WTC11 (cell line): ENCODE measurements around the gene PCDH9. TPM values are rescaled to one million over a fixed set of nuclear protein-coding genes. Genes with fewer than 3 reads are reported as not detected.

Experiments
- ATAC-seq: fragments of 200-7000 bp; cut with Tn5 transposase; 2 replicates; pipeline ENCODE4 v1.10.0; 2021; ENCODE audit warnings: mild to moderate bottlenecking, moderate library complexity
- CTCF ChIA-PET: fragments of 300-600 bp; sonication (Branson Sonifier 250); formaldehyde crosslinking; loops from one replicate; lab custom pipeline; 2021; ENCODE audit warnings: antibody characterized with exemption; lab: Charles Lee
- POLR2A ChIA-PET: fragments of 350-600 bp; sonication (Branson Sonifier 250); formaldehyde crosslinking; loops from one replicate; lab custom pipeline; 2021; ENCODE audit warnings: antibody characterized with exemption; lab: Charles Lee
- DNase-seq: peaks from one replicate; pipeline ENCODE4 v3.0.0; 2021; ENCODE audit warnings: low spot score
- H3K27ac Mint-ChIP-seq: 2 replicates; pipeline ENCODE4 v1.8.0; 2021; ENCODE audit warnings: mixed read lengths
- H3K27me3 Mint-ChIP-seq: 2 replicates; pipeline ENCODE4 v1.8.0; 2021; ENCODE audit warnings: low read depth, mild to moderate bottlenecking, moderate library complexity, mixed read lengths
- H3K36me3 Mint-ChIP-seq: 2 replicates; pipeline ENCODE4 v1.8.0; 2021; ENCODE audit warnings: mixed read lengths
- H3K4me1 Mint-ChIP-seq: 2 replicates; pipeline ENCODE4 v1.8.0; 2022; ENCODE audit warnings: mixed read lengths
- H3K4me3 Mint-ChIP-seq: 2 replicates; pipeline ENCODE4 v1.8.0; 2021; ENCODE audit warnings: mild to moderate bottlenecking, moderate library complexity, mixed read lengths
- H3K9me3 Mint-ChIP-seq: 2 replicates; pipeline ENCODE4 v1.8.0; 2021; ENCODE audit warnings: mixed read lengths
- ATF1 ChIP-seq: sonication (generic); formaldehyde crosslinking; IDR thresholded peaks from 2 replicates; pipeline ENCODE4 v1.8.1; 2023; ENCODE audit warnings: mild to moderate bottlenecking, moderate library complexity, missing genetic modification reagents
- FOXJ3 ChIP-seq: sonication (generic); formaldehyde crosslinking; IDR thresholded peaks from 2 replicates; pipeline ENCODE4 v1.9.0; 2021; ENCODE audit warnings: missing genetic modification reagents, mild to moderate bottlenecking, borderline replicate concordance
- PRRX2 ChIP-seq: fragments of 250-450 bp; sonication (Bioruptor Pico); IDR thresholded peaks from 2 replicates; pipeline ENCODE4 v1.8.0; 2021; ENCODE audit warnings: mild to moderate bottlenecking
- SOX15 ChIP-seq: fragments of 250-450 bp; sonication (Bioruptor Pico); IDR thresholded peaks from 2 replicates; pipeline ENCODE4 v1.9.0; 2021; ENCODE audit warnings: mild to moderate bottlenecking
- TCF7 ChIP-seq: sonication (generic); formaldehyde crosslinking; IDR thresholded peaks from 2 replicates; pipeline ENCODE4 v1.8.0; 2022; ENCODE audit warnings: mild to moderate bottlenecking, low read depth, missing genetic modification reagents, moderate library complexity
- ZNF263 ChIP-seq: sonication (generic); formaldehyde crosslinking; IDR thresholded peaks from 2 replicates; pipeline ENCODE4 v1.8.1; 2022; ENCODE audit warnings: low read depth, mild to moderate bottlenecking, moderate library complexity, missing genetic modification reagents
- ZNF416 ChIP-seq: fragments of 250-450 bp; sonication (Bioruptor Pico); IDR thresholded peaks from 2 replicates; pipeline ENCODE4 v1.9.0; 2021; ENCODE audit warnings: mild to moderate bottlenecking, inconsistent platforms
- total RNA-seq: library from RNA; stranded (reverse); gene quantifications from 3 replicates; pipeline ENCODE4 v1.2.3, GENCODE V29; 2021
- TF ChIP-seq, protein P1 (sequence below): sonication (generic); formaldehyde crosslinking; IDR thresholded peaks from 2 replicates; pipeline ENCODE4 v1.8.1; 2022; ENCODE audit warnings: mild to moderate bottlenecking, moderate library complexity, missing genetic modification reagents
- TF ChIP-seq, protein P2 (sequence below): sonication (generic); formaldehyde crosslinking; IDR thresholded peaks from 2 replicates; pipeline ENCODE4 v1.8.1; 2022; ENCODE audit warnings: mild to moderate bottlenecking, missing genetic modification reagents, moderate library complexity, borderline replicate concordance
- TF ChIP-seq, protein P3 (sequence below): sonication (generic); formaldehyde crosslinking; conservative IDR thresholded peaks from 2 replicates; pipeline ENCODE4 v1.8.1; 2023; ENCODE audit warnings: mild to moderate bottlenecking, low read depth, missing genetic modification reagents, moderate library complexity
- TF ChIP-seq, protein P4 (sequence below): sonication (generic); formaldehyde crosslinking; IDR thresholded peaks from 2 replicates; pipeline ENCODE4 v1.8.0; 2023; ENCODE audit warnings: missing genetic modification reagents, mild to moderate bottlenecking, borderline replicate concordance
- TF ChIP-seq, protein P5 (sequence below): fragments of 250-450 bp; sonication (Bioruptor Pico); IDR thresholded peaks from 2 replicates; pipeline ENCODE4 v1.9.0; 2021; ENCODE audit warnings: moderate library complexity, mild to moderate bottlenecking, inconsistent platforms, borderline replicate concordance
- TF ChIP-seq, protein P6 (sequence below): fragments of 250-450 bp; sonication (Bioruptor Pico); IDR thresholded peaks from 2 replicates; pipeline ENCODE4 v2.1.2; 2022; ENCODE audit warnings: mild to moderate bottlenecking, moderate library complexity

Gene PCDH9
- total RNA-seq, 1 experiment from 2014 or later, result 0.48 TPM

DNA sequence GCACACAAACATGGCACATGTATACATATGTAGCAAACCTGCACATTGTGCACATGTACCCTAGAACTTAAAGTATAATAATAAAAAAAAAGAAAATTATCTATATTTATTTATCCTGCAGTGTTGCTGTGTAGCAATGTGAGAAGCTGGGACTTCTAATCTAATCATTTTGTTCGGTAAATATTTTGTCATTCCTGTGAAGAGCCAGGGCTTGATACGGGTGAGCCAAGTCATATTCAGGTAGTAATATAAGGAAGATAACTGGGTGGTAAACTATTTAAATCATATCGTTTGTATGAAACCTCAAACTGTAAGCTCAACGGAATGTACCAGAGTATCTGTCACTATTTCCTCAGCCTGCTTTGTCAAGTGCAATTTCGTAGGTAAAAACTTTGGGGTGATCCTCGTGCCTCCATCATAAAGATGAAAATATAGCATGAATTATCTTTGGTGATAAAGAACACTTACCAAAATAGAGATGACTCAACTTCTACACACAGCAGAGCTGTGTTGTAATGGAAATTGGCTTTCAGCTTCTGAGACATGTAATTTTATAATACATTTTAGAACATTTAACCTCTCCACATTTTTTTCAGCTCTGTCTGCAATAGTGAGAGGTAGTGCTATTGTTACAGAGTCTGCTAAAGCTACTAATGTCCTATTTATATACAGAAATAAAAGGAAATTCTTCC lies 92.9 kb downstream of the PCDH9 start:
- ATAC-seq (no peak), DNase-seq (no peak)
- Mint-ChIP-seq H3K4me1 (peaks cover 4% of the 10 kb centered on the region; the same call in 1 of the 2 replicates), H3K9me3 (no peaks in the 10 kb centered on the region), H3K36me3 (no peaks in the 10 kb centered on the region), H3K27me3 (no peaks in the 10 kb centered on the region), H3K4me3 (no peak overlapping the region), H3K27ac (no peak overlapping the region)
- CTCF ChIA-PET, result no interaction called here
- POLR2A ChIA-PET, result interaction anchor here (1.1 kb wide), 1 partner anchor 7 kb away, joined by 3 read pairs; no protein-coding TSS in a partner anchor
- TF ChIP-seq, protein P1, sequence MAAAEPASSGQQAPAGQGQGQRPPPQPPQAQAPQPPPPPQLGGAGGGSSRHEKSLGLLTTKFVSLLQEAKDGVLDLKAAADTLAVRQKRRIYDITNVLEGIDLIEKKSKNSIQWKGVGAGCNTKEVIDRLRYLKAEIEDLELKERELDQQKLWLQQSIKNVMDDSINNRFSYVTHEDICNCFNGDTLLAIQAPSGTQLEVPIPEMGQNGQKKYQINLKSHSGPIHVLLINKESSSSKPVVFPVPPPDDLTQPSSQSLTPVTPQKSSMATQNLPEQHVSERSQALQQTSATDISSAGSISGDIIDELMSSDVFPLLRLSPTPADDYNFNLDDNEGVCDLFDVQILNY (CRISPR knock-in tag), result no peak

DNA sequence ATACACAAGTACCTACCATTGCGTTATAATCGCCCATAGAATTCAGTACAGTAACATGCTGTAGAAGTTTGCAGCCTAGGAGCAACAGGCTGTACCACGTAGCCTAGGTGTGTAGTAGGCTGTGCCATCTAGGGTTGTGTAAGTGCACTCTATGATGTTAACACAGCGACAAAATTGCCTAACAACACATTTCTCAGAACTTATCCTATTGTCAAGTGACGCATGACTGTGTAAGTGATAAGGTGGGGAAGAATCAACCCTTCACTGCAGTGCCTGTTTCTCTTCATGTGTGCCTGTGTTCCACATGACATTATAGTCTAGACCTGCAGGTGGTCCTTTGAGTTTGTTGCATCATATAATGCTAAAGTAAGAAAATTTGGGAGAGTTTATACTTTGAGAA lies 94.0 kb downstream of the PCDH9 start:
- H3K27ac Mint-ChIP-seq, result no peak overlapping the region
- no peak overlapping the region for H3K4me3 Mint-ChIP-seq
- H3K4me1 Mint-ChIP-seq, result peaks cover 4% of the 10 kb centered on the region; the same call in 1 of the 2 replicates
- ChIA-PET CTCF (no interaction called here), POLR2A (no interaction called here)
- DNase-seq, result no peak
- no peak for ATAC-seq
- H3K9me3 Mint-ChIP-seq, result no peaks in the 10 kb centered on the region
- TF ChIP-seq ZNF263 (CRISPR knock-in tag) (no peak), TCF7 (CRISPR knock-in tag) (no peak), FOXJ3 (CRISPR knock-in tag) (no peak), SOX15 (no peak), PRRX2 (no peak), ATF1 (no peak)
- TF ChIP-seq, protein P2, sequence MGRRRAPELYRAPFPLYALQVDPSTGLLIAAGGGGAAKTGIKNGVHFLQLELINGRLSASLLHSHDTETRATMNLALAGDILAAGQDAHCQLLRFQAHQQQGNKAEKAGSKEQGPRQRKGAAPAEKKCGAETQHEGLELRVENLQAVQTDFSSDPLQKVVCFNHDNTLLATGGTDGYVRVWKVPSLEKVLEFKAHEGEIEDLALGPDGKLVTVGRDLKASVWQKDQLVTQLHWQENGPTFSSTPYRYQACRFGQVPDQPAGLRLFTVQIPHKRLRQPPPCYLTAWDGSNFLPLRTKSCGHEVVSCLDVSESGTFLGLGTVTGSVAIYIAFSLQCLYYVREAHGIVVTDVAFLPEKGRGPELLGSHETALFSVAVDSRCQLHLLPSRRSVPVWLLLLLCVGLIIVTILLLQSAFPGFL (CRISPR knock-in tag), result no peak
- TF ChIP-seq, protein P3, sequence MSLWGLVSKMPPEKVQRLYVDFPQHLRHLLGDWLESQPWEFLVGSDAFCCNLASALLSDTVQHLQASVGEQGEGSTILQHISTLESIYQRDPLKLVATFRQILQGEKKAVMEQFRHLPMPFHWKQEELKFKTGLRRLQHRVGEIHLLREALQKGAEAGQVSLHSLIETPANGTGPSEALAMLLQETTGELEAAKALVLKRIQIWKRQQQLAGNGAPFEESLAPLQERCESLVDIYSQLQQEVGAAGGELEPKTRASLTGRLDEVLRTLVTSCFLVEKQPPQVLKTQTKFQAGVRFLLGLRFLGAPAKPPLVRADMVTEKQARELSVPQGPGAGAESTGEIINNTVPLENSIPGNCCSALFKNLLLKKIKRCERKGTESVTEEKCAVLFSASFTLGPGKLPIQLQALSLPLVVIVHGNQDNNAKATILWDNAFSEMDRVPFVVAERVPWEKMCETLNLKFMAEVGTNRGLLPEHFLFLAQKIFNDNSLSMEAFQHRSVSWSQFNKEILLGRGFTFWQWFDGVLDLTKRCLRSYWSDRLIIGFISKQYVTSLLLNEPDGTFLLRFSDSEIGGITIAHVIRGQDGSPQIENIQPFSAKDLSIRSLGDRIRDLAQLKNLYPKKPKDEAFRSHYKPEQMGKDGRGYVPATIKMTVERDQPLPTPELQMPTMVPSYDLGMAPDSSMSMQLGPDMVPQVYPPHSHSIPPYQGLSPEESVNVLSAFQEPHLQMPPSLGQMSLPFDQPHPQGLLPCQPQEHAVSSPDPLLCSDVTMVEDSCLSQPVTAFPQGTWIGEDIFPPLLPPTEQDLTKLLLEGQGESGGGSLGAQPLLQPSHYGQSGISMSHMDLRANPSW (CRISPR knock-in tag), result no peak
- TF ChIP-seq, protein P4, sequence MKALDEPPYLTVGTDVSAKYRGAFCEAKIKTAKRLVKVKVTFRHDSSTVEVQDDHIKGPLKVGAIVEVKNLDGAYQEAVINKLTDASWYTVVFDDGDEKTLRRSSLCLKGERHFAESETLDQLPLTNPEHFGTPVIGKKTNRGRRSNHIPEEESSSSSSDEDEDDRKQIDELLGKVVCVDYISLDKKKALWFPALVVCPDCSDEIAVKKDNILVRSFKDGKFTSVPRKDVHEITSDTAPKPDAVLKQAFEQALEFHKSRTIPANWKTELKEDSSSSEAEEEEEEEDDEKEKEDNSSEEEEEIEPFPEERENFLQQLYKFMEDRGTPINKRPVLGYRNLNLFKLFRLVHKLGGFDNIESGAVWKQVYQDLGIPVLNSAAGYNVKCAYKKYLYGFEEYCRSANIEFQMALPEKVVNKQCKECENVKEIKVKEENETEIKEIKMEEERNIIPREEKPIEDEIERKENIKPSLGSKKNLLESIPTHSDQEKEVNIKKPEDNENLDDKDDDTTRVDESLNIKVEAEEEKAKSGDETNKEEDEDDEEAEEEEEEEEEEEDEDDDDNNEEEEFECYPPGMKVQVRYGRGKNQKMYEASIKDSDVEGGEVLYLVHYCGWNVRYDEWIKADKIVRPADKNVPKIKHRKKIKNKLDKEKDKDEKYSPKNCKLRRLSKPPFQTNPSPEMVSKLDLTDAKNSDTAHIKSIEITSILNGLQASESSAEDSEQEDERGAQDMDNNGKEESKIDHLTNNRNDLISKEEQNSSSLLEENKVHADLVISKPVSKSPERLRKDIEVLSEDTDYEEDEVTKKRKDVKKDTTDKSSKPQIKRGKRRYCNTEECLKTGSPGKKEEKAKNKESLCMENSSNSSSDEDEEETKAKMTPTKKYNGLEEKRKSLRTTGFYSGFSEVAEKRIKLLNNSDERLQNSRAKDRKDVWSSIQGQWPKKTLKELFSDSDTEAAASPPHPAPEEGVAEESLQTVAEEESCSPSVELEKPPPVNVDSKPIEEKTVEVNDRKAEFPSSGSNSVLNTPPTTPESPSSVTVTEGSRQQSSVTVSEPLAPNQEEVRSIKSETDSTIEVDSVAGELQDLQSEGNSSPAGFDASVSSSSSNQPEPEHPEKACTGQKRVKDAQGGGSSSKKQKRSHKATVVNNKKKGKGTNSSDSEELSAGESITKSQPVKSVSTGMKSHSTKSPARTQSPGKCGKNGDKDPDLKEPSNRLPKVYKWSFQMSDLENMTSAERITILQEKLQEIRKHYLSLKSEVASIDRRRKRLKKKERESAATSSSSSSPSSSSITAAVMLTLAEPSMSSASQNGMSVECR (CRISPR knock-in tag), result no peak
- H3K27me3 Mint-ChIP-seq, result no peaks in the 10 kb centered on the region
- no peaks in the 10 kb centered on the region for H3K36me3 Mint-ChIP-seq

DNA sequence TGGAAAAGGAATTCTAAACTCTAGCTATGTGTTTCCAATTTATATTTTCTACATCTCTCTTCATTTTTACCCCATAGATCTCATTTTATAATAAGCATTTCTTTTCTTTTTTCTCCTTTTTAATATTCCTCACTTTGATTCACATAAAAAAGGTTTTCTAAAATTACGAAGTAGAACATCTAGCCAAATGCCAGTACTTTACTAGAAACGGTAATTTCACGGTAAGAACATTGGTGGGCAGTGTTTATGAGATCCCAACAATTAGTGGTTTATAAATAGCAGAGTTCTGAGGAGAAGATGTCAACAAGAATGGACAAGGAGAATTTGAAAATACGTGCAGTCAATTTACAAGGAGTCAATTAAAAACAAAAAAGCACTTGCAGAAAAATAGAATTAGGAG lies 94.8 kb downstream of the PCDH9 start:
- Mint-ChIP-seq H3K27ac (no peak overlapping the region), H3K4me1 (peaks cover 4% of the 10 kb centered on the region; the same call in 1 of the 2 replicates), H3K36me3 (no peaks in the 10 kb centered on the region), H3K27me3 (no peaks in the 10 kb centered on the region), H3K4me3 (no peak overlapping the region), H3K9me3 (no peaks in the 10 kb centered on the region)
- CTCF ChIA-PET, result no interaction called here
- no peak for DNase-seq
- POLR2A ChIA-PET, result no interaction called here
- no peak for ATAC-seq
- TF ChIP-seq ZNF416, result no peak
- TF ChIP-seq, protein P5, sequence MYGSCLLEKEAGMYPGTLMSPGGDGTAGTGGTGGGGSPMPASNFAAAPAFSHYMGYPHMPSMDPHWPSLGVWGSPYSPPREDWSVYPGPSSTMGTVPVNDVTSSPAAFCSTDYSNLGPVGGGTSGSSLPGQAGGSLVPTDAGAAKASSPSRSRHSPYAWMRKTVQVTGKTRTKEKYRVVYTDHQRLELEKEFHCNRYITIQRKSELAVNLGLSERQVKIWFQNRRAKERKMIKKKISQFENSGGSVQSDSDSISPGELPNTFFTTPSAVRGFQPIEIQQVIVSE, result no peak
- TF ChIP-seq, protein P6, sequence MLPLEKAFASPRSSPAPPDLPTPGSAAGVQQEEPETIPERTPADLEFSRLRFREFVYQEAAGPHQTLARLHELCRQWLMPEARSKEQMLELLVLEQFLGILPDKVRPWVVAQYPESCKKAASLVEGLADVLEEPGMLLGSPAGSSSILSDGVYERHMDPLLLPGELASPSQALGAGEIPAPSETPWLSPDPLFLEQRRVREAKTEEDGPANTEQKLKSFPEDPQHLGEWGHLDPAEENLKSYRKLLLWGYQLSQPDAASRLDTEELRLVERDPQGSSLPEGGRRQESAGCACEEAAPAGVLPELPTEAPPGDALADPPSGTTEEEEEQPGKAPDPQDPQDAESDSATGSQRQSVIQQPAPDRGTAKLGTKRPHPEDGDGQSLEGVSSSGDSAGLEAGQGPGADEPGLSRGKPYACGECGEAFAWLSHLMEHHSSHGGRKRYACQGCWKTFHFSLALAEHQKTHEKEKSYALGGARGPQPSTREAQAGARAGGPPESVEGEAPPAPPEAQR (CRISPR knock-in tag), result no peak
- TF ChIP-seq, protein P3 (CRISPR knock-in tag), result no peak
